Measurements from ENCODE around the gene PPP2R1B. TPM values are rescaled to one million over a fixed set of nuclear protein-coding genes. Genes with fewer than 3 reads are reported as not detected.

Gene PPP2R1B
- total RNA-seq, 1 donor from 2014 or later = 37.9 TPM

DNA sequence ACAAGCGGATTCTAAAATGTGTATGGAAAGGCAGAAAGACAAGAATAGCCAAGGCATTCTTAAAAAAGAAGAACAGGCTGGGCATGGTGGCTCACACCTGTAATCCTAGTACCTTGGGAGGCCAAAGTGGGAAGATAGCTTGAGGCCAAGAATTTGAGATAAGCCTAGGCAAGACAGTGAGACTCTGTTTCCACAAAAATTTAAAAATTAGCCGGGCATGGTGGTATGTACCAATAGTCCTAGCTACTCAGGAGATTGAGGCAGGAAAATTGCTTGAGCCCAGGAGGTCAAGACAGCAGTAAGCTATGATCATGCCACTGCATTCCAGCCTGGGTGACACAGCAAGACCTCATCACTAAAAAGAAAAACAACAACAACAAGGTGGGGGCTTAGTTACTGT lies 46.0 kb upstream of the PPP2R1B start:
- H3K27ac Mint-ChIP-seq = no peak overlapping the region
- POLR2A ChIA-PET = no interaction called here
- intact Hi-C loops (cut with micrococcal nuclease) = no loop called here
- TF ChIP-seq, protein P1, sequence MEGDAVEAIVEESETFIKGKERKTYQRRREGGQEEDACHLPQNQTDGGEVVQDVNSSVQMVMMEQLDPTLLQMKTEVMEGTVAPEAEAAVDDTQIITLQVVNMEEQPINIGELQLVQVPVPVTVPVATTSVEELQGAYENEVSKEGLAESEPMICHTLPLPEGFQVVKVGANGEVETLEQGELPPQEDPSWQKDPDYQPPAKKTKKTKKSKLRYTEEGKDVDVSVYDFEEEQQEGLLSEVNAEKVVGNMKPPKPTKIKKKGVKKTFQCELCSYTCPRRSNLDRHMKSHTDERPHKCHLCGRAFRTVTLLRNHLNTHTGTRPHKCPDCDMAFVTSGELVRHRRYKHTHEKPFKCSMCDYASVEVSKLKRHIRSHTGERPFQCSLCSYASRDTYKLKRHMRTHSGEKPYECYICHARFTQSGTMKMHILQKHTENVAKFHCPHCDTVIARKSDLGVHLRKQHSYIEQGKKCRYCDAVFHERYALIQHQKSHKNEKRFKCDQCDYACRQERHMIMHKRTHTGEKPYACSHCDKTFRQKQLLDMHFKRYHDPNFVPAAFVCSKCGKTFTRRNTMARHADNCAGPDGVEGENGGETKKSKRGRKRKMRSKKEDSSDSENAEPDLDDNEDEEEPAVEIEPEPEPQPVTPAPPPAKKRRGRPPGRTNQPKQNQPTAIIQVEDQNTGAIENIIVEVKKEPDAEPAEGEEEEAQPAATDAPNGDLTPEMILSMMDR (IDR thresholded peaks at IDR 0.05) = no peak
- H3K27me3 Mint-ChIP-seq = no peaks in the 10 kb centered on the region
- DNase-seq = no peak
- no peak for ATAC-seq (ENCODE audit: low read depth)
- no peak overlapping the region for H3K4me3 Mint-ChIP-seq
- H3K4me1 Mint-ChIP-seq = no peaks in the 10 kb centered on the region
- H3K36me3 Mint-ChIP-seq (ENCODE audit: low read depth) = peaks cover 48% of the 10 kb centered on the region
- H3K9me3 Mint-ChIP-seq = no peaks in the 10 kb centered on the region
- CTCF ChIA-PET = no interaction called here

DNA sequence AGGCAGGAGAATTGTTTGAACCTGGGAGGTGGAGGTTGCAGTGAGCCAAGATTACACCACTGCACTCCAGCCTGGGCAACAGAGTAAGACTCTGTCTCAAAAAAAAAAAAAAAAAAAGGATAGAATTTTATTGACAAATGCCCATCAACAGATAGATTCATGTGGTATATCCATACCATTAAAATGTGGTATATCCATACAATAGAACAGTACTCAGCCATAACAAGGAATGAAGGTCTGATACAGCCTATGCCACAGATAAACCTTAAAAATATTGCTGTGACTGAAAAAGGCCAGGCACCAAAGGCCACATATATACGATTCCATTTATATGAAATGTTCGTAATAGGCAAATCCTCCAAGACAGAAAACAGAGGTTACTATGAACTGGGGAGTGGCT lies 45.3 kb upstream of the PPP2R1B start:
- Mint-ChIP-seq H3K4me1 (no peaks in the 10 kb centered on the region), H3K27ac (no peak overlapping the region), H3K9me3 (no peaks in the 10 kb centered on the region), H3K36me3 (ENCODE audit: low read depth) (peaks cover 50% of the 10 kb centered on the region), H3K4me3 (no peak overlapping the region), H3K27me3 (no peaks in the 10 kb centered on the region)
- intact Hi-C loops (cut with micrococcal nuclease) = no loop called here
- no peak for DNase-seq
- ChIA-PET CTCF (no interaction called here), POLR2A (no interaction called here)
- TF ChIP-seq, protein P1 (IDR thresholded peaks at IDR 0.05) = no peak
- no peak for ATAC-seq (ENCODE audit: low read depth)

DNA sequence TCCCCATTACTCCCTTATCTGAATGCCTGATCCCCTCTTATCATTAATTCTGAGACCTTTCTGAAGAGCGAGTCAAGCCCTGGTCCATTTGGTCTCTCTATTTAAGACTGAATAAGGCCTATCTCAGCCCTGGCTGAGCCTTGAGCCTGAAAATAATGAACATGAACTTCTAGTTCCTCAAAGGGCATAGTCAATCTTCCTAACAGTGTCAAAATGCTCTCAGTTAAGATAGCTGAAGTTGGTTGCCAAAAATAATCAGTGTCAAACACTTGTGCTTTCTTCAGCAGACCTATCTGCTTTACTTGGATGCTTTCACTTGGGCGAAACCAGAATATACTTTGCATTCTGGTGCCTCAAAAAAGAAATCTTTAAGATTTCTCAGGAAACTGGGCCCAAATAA lies 42.6 kb upstream of the PPP2R1B start:
- ATAC-seq (ENCODE audit: low read depth) = no peak
- Mint-ChIP-seq H3K4me1 (no peaks in the 10 kb centered on the region), H3K27ac (no peak overlapping the region), H3K4me3 (no peak overlapping the region), H3K36me3 (ENCODE audit: low read depth) (peaks cover 58% of the 10 kb centered on the region), H3K9me3 (no peaks in the 10 kb centered on the region), H3K27me3 (no peaks in the 10 kb centered on the region)
- CTCF ChIA-PET = no interaction called here
- TF ChIP-seq, protein P1 (IDR thresholded peaks at IDR 0.05) = no peak
- DNase-seq = no peak
- intact Hi-C loops (cut with micrococcal nuclease) = no loop called here
- POLR2A ChIA-PET = no interaction called here

DNA sequence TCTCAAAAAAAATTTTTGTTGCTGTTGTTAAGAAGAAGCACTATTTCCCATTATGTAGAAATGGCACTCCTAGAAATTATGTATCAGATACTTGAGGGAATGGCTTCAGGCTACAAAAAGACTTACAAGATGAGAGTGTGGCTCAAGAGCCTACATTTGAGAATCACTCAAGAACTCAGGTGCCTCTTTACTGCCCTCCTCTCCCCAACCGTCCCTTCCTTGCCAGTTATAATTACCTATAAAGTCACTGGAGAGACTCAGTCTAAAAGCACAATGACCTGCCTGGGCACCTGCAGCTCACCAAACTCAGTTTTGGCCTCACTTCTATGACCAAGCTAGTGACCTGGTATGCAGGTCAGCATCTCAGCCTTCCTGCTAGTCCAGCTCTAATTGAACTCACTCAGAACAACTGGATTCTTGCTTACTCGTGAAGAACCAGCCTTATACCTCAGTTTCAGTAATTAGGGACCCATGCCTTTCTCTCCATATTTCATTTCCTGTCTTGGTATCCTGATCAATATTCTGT lies 41.9 kb upstream of the PPP2R1B start:
- DNase-seq (no peak), ATAC-seq (ENCODE audit: low read depth) (no peak)
- peaks cover 65% of the 10 kb centered on the region for H3K36me3 Mint-ChIP-seq (ENCODE audit: low read depth)
- H3K27ac Mint-ChIP-seq = no peak overlapping the region
- no peaks in the 10 kb centered on the region for H3K27me3 Mint-ChIP-seq
- H3K4me3 Mint-ChIP-seq = no peak overlapping the region
- TF ChIP-seq, protein P1 (IDR thresholded peaks at IDR 0.05) = no peak
- intact Hi-C loops (cut with micrococcal nuclease) = no loop called here
- ChIA-PET POLR2A (no interaction called here), CTCF (no interaction called here)
- H3K4me1 Mint-ChIP-seq = no peaks in the 10 kb centered on the region
- no peaks in the 10 kb centered on the region for H3K9me3 Mint-ChIP-seq

DNA sequence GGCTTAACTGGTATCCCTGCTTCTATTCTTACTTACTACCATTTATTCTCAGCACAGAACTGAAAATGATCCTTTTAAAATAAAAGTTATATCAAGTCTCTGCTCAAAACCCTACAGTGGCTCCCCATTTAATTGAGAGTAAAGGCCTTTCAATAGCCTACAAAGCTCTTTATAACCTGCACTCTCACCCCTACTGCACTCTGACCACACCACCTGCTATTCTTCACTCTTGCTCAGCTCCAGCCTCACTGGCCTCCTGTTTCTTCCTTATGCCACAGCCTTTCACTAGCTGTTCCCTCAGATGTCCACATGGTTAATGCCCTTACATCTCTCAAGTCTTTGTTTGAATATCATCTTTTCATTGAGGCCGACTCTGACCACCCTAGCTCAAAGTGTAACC lies 40.9 kb upstream of the PPP2R1B start:
- CTCF ChIA-PET = no interaction called here
- peaks cover 69% of the 10 kb centered on the region for H3K36me3 Mint-ChIP-seq (ENCODE audit: low read depth)
- no peaks in the 10 kb centered on the region for H3K27me3 Mint-ChIP-seq
- H3K4me3 Mint-ChIP-seq = no peak overlapping the region
- no peak overlapping the region for H3K27ac Mint-ChIP-seq
- H3K4me1 Mint-ChIP-seq = no peaks in the 10 kb centered on the region
- no peak for ATAC-seq (ENCODE audit: low read depth)
- POLR2A ChIA-PET = no interaction called here
- no peaks in the 10 kb centered on the region for H3K9me3 Mint-ChIP-seq
- no peak for DNase-seq
- TF ChIP-seq, protein P1 (IDR thresholded peaks at IDR 0.05) = no peak
- intact Hi-C loops (cut with micrococcal nuclease) = no loop called here

Data from activated B cell treated with CpG ODN at 0.5 μM for 24 hours (primary cell).